Endothelial cell of umbilical vein (primary cell): ENCODE results near the gene SMIM31.

Experiments used
- EZH2 ChIP-seq: IDR thresholded peaks from 2 replicates; pipeline ENCODE4 v1.6.1; 2012; ENCODE audit warnings: borderline replicate concordance, low read depth, mild to moderate bottlenecking, moderate library complexity, low read length, inconsistent platforms; ENCODE audit not compliant: severe bottlenecking
- MYC ChIP-seq: IDR thresholded peaks from one replicate; pipeline ENCODE4 v1.6.1; 2011; ENCODE audit warnings: mild to moderate bottlenecking, low read depth, low read length
- POLR2AphosphoS5 ChIP-seq: IDR thresholded peaks from 2 replicates; pipeline ENCODE4 v1.6.1; 2012; ENCODE audit warnings: low read depth, mild to moderate bottlenecking, control low read depth, low read length, moderate library complexity; ENCODE audit not compliant: insufficient read depth
- TF ChIP-seq, protein P1 (sequence below), 2 donors: IDR thresholded peaks; 1 replicate in 1 of 2; 2 replicates in 1 of 2; pipeline ENCODE4 v1.5.1; 2011; ENCODE audit warnings: low read length in 2 of 2, mild to moderate bottlenecking in 2 of 2, moderate library complexity in 2 of 2, control low read depth in 1 of 2, inconsistent platforms in 1 of 2, low read depth in 1 of 2; ENCODE audit not compliant: insufficient read depth in 1 of 2; ENCODE audit errors: extremely low read depth in 1 of 2

GRCh38 chr4:164756686-164757085 is 2.8 kb downstream of the SMIM31 start:
- TF ChIP-seq, protein P1, sequence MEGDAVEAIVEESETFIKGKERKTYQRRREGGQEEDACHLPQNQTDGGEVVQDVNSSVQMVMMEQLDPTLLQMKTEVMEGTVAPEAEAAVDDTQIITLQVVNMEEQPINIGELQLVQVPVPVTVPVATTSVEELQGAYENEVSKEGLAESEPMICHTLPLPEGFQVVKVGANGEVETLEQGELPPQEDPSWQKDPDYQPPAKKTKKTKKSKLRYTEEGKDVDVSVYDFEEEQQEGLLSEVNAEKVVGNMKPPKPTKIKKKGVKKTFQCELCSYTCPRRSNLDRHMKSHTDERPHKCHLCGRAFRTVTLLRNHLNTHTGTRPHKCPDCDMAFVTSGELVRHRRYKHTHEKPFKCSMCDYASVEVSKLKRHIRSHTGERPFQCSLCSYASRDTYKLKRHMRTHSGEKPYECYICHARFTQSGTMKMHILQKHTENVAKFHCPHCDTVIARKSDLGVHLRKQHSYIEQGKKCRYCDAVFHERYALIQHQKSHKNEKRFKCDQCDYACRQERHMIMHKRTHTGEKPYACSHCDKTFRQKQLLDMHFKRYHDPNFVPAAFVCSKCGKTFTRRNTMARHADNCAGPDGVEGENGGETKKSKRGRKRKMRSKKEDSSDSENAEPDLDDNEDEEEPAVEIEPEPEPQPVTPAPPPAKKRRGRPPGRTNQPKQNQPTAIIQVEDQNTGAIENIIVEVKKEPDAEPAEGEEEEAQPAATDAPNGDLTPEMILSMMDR (IDR thresholded peaks at IDR 0.05; ENCODE audit: extremely low read depth in 1 of 2, insufficient read depth in 1 of 2, low read depth in 1 of 2, low read length in 2 of 2), result no peak
- no peak for TF ChIP-seq EZH2
- TF ChIP-seq MYC, result no peak
- TF ChIP-seq POLR2AphosphoS5, result no peak
